Coronary artery (tissue), 2 donors: ENCODE results near the gene DCLK2.
A peak's percentile ranks its signal among the peaks of the same experiment; 100 is the strongest.

ENCODE experiments used
- DNase-seq: peaks from one replicate; pipeline ENCODE4 v3.0.0-alpha.2; 2017; ENCODE audit warnings: low spot score
- H3K27ac ChIP-seq, 2 donors: fragments of 200-600 bp; sonication (generic); one replicate each; pipeline ENCODE4 v1.5.1; 2016 to 2019
- H3K4me3 ChIP-seq: fragments of 200-600 bp; sonication (generic); 2 replicates; pipeline ENCODE4 v1.5.1; 2016; ENCODE audit warnings: mild to moderate bottlenecking, moderate library complexity
- TF ChIP-seq, protein P1 (sequence below): fragments of 200-600 bp; sonication (generic); IDR thresholded peaks from one replicate; pipeline ENCODE4 v1.5.1; 2019; ENCODE audit warnings: antibody characterized with exemption

Gene DCLK2

DNA sequence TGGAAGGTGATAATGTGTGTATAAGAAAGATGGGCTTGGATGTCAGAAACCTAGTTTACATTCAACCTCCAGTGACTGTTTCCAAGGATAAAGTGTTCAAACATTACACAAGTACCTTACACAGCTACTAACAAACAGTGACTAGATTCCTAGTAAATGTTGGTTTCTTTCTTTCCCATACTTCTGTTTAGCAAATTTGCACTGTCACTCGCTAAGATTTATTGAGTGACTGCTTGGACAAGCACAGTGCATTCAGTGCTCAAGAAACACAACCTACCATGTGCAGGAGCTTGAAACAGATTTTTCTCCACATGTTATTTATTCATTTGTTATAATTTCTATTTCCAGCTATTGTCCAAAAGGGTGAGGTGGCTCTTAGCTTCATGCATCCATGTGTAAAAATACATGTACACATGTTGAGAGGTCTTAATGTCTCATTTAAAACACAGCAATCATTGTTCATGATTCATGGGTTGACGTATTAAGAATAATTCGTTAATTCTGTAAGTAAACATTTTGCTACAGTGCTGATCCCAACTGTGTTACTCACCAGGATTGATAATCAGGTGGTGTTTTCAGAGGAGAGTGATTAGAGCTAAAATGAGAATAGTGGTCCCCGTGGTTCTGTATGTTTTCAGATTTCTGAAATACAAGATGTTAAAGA is 153.0 kb downstream of the DCLK2 start:
- Histone ChIP-seq H3K27ac (peak overlapping the region in 1 of 2 donors; percentile 39), H3K4me3 (no peak overlapping the region)
- TF ChIP-seq, protein P1, sequence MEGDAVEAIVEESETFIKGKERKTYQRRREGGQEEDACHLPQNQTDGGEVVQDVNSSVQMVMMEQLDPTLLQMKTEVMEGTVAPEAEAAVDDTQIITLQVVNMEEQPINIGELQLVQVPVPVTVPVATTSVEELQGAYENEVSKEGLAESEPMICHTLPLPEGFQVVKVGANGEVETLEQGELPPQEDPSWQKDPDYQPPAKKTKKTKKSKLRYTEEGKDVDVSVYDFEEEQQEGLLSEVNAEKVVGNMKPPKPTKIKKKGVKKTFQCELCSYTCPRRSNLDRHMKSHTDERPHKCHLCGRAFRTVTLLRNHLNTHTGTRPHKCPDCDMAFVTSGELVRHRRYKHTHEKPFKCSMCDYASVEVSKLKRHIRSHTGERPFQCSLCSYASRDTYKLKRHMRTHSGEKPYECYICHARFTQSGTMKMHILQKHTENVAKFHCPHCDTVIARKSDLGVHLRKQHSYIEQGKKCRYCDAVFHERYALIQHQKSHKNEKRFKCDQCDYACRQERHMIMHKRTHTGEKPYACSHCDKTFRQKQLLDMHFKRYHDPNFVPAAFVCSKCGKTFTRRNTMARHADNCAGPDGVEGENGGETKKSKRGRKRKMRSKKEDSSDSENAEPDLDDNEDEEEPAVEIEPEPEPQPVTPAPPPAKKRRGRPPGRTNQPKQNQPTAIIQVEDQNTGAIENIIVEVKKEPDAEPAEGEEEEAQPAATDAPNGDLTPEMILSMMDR = no peak
- DNase-seq = no peak

DNA sequence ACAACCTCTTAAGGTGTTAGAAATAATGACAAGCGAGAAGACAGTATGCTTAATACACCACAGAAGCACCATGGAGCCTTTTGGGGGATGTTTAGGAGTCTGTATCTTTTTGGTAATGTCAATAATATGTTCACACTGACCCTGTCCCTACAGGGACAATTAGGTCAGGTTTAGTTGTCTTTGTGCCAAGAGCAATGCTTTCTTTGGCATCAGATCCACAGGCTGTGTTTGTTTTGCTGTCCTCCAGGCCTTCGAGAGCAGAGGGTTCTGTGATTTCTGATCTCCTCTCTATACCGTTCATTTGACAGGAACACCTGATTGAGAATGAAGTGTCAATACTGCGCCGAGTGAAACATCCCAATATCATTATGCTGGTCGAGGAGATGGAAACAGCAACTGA is 153.8 kb downstream of the DCLK2 start:
- DNase-seq = no peak
- TF ChIP-seq, protein P1 = no peak

DNA sequence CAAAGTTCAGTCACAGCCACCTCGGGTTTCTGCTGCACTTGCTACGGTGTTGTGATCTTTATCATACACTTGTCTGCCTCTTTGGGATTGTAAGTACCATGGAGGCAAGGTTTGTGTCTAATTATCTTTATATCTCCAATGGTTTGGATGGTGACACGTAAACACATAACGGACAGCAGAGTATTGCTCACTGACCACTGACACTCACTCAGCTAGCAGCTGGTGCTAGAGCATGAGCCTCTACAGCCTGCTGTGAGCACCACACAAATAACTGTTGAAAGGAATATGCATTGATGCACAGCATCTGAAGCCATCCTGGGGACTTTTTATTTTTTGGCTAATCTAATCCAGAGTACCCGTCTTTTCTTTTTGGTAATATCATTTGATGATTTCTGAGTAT is 156.0 kb downstream of the DCLK2 start:
- Histone ChIP-seq H3K4me3 (no peak overlapping the region), H3K27ac (no peak overlapping the region)
- TF ChIP-seq, protein P1 = no peak
- DNase-seq = no peak

More for the DNA sequence above, 153.8 kb downstream of the DCLK2 start:
- Histone ChIP-seq H3K4me3 (no peak overlapping the region), H3K27ac (peak overlapping the region in 1 of 2 donors; percentile 39)

DNA sequence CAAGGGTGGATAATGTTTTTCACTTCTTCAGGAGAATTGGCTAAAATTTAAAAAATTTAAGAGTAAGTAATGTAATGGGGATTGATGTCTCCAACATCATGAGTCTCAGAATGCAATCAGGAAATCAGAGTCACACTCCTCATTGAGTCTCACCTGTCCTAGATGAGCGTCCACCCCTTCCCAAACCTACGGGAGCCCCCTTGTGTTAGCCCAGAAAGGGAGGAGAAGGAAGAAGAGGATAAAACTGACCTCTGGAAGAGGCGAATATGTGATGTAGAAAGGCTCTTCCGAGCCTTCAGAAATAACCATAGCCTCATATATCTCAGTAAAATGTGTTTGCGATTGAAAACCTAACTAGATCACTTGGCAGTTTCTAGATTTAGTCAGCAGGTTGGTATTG is 157.1 kb downstream of the DCLK2 start:
- no peak for DNase-seq
- TF ChIP-seq, protein P1 = no peak
- Histone ChIP-seq H3K4me3 (no peak overlapping the region), H3K27ac (peak overlapping the region; percentile 74 to 88)

DNA sequence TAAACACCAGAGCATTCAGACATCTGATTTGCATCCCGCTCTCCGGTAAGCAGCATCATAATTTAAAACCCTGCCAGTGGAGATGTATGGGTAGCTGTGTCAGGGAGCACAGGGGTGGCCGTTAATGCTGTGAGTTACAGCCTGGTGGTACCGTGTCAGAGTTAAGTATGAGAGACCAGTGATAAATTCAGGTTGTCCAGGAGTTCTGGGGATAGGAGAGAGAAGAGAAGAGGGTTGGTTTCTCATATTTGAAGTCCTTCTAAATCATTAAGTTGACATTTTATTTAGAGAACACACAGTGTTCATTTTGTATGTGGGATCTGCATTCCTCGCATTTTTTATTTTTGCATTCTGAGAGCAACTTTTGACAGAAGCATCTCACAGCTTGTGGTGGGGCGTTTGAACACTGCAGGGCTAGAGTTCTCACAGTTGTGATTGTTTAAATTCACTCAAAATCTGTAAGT is 157.6 kb downstream of the DCLK2 start:
- TF ChIP-seq, protein P1 = no peak
- no peak for DNase-seq
- Histone ChIP-seq H3K27ac (peak overlapping the region; percentile 74 to 88), H3K4me3 (no peak overlapping the region)

DNA sequence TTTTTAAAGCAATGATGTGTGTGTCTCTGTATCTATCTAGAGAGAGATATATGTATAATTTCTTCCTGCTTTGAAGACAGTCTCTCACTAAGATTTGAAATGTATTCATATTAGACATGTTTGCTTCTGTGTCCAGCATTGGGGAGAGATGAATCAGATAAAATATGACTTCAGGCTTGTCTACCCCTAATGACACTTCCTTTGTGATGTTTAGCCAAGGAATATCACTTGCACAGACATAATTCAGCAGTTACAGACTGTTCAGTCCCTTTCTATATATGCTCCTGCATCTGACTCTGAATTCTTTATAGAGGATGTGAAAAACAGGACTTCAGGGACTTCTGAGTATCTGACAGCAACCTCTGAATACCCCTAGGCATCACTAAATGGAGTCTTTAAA is 158.4 kb downstream of the DCLK2 start:
- Histone ChIP-seq H3K27ac (peak overlapping the region; percentile 74 to 88), H3K4me3 (no peak overlapping the region)
- TF ChIP-seq, protein P1 = no peak
- DNase-seq = no peak

DNA sequence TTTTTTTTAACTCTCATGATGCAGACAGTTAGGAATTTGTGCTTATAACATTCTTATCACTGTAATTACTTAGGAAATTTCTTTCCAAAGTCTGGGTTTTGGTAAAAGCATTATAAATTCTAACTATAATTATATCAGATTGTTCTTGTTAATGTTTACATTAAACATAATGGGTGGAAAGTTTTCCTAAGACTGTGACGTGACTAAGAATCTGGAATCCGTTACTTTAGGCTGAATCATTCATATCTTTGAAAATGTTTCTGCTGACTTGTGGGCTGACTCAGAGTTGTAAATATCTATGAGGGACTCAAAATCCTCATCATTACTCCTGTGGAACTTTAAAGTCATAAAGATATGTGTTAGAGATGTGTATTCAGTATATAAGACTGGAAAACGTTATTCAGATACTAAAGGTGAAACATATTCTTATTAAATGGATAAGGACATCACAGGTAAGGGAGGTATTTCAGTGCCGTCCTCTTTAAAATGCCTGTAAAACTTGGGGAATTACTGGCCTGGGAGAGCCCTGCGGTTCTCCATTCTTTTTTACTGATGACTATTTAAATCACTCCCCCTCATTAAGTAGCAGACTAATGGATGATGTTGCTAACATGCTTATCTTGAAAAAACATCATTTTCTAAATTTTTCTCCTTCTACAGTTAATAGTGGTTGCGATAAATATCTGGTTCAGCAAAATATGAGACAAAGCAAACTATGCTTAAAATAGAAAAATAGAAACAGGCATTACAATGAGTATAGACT is 159.0 kb downstream of the DCLK2 start:
- no peak for DNase-seq
- peak overlapping the region; percentile 74 to 83 for H3K27ac ChIP-seq
- TF ChIP-seq, protein P1 = no peak
- no peak overlapping the region for H3K4me3 ChIP-seq
